GM18508 (cell line): Measurements from ENCODE around the gene SHQ1.

ENCODE experiments used
- ATAC-seq: cut with Tn5 transposase; IDR thresholded peaks from one replicate; pipeline ENCODE4 v1.9.1; 2021; ENCODE audit warnings: moderate number of reproducible peaks; ENCODE audit not compliant: insufficient read depth, unreplicated experiment

SHQ1 gene

DNA sequence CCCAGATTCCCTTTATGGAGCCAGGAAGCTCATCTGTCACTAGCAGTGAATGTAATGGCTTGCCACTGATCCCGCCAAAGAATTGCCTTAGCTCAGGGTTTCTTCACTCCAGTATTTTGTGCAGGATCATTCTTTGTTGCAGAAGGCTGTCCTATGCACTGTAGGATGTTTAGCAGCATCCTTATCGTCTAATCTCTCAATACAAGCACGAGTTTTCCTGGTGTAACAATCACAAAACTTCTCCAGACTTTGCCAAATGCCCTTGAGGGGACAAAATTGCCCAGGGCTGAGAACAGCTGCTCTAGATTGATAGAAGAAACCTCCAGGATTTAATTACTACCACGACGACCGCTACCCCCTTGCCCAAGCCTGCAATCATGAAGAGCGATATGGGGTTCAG is 6.8 kb upstream of the SHQ1 start:
- no peak for ATAC-seq

- peak; percentile 29 for ATAC-seq
These were observed 447 bp upstream of the SHQ1 start for GRCh38 chr3:72848703-72849081.

DNA sequence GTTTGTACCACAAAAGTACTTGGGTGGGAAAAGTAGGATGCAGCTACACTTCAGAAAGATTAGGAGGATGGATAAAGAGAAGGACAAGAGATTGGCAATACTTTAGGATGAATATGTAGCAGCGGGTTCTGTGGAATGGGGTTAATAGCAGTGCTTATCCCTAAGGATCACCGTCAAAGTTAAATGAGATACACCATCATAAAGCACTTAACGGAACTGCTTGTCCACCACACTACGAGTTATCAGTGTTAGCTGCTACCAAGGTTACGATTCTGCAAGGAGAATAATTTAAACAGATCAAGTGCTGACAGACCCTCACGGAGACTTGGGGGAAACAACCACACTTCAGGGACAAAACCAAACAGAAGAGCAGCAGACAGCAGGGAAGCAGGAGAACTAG is 963 bp downstream of the SHQ1 start:
- ATAC-seq: no peak

GRCh38 chr3:72846166-72846565 is 2.1 kb downstream of the SHQ1 start:
- no peak for ATAC-seq

DNA sequence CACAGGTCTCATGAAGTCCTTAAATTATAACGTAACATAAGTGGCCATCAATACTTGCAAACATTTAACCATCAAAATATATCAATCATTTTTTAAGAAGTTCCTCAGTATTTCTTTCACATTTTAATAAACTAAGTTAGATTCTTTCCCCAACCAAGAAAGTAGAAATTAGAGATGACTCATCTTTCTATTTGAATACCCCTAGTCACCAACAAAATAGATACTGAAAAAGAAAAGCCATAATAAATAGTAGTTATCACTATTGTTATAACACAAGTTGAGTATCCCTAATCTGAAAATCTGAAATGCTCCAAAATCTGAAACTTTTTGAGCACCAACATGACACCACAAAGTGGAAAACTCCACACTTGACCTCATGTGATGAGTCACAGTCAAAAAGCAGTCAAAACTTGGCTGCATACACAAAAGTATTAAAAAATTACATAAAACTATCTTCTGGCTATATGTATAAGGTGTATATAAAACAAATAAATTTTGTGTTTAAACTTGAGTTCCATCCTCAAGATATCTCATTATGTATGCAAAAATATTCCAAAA is 3.7 kb downstream of the SHQ1 start:
- ATAC-seq: no peak

- ATAC-seq: no peak
These were observed 9.2 kb downstream of the SHQ1 start for GRCh38 chr3:72839057-72839456.

GRCh38 chr3:72836923-72837322 is 11.3 kb downstream of the SHQ1 start:
- no peak for ATAC-seq

GRCh38 chr3:72836416-72836815 is 11.8 kb downstream of the SHQ1 start:
- ATAC-seq: no peak

DNA sequence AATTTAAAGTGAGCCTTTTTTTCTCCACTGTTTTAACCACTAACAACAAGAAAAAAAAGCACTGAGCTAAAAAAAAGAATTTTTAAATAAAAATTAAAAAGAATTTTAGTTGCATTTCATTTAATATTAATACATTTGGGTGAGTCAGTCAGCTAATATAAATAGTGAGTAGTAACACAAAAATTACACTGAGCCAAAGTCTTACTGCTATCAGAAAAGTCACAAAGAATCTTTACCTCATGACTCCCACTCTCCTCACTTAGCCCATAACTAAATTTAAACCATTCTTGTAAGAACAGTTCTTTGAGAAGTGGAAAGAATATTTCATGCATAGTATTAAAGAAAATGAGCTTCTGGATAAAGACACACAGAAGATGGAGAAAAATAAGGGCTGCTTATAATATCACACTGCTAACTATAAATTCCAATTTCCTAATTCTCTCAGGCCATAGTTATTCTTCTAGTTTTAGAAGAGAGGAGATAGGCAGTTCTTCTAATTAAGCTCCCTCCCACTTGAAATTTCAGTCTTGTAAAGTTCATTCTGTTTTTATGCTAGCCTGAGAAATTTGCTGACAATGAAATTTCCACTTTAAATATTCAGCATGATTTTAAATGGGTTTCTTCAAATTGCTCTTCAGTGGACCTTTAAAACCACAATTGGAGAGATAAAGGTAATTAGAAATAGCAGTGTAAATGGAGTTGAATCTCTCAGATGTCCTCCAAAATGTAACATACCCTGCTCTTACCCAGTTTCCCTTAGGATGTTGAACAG is 17.6 kb downstream of the SHQ1 start:
- ATAC-seq: no peak

DNA sequence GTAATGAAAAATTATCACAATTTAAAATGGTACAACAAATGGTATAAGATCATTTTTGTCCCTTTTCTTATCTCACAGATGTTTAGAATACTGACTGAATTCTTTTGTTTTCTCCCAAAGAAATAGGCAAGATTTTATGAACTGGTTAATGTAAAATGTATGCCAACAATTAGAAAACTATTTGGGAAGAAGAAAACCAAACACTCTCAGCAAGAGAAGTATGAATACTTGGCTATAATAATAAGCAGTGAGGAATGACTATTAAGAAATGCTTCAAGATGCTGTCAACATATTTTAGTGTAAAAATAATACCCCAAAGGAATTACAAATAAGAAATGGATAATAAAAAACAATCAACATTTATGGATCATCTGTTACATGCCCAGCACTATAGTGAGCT is 18.5 kb downstream of the SHQ1 start:
- no peak for ATAC-seq

- ATAC-seq: no peak
These were observed 27.0 kb downstream of the SHQ1 start for GRCh38 chr3:72821161-72821781.

GRCh38 chr3:72820415-72820814 is 27.8 kb downstream of the SHQ1 start:
- ATAC-seq: no peak

DNA sequence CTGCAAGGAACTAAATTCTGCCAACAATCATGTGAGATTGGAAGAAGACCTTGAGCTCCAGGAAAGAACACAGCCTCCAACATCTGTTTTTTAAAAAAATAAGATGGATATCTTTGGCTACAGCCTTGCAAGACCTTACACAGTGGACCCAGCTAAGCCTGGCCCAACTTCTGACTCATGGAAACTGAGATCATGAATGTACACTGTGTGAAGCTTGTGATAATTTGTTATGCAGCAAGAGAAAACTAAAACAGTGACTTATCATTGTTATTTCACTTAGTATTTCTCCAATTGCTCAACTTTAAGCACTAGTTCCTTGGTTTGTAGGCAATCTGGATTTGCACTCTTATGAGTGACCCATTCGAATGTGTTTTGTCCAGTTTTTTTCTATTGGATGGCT is 29.3 kb downstream of the SHQ1 start:
- no peak for ATAC-seq

DNA sequence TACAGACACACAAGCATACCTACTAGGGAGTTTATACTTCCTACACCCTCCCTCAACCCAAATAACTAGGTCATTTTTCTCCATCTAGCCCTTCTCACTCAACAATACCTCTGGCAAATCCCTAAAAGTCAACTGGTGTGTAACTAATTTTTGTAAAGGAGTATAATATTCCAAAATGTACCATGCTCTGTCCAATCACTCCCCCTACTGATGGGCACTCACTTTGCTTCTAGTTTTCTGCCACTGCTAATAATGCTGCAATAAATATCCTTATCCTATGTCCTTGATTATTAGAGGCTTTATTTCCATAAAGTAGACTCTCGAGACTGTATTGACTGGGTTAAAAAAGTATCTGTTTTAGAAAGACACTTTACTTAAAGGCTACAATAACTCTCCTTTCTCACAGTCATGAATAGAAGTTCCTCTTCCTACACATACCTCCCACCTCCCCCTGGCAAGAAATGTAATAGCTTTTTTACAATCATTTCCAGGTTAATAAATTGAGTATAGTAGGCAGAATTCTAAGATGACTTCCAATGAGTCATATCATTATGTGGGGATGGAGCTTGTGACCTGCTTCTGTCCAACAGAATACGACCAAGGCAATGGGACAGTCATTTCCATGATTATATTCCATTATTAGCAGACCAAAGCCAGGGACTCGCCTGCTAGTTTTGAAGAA is 30.0 kb downstream of the SHQ1 start:
- no peak for ATAC-seq

- ATAC-seq: peak; percentile 59
These were observed 31.3 kb downstream of the SHQ1 start for GRCh38 chr3:72816862-72817355.

DNA sequence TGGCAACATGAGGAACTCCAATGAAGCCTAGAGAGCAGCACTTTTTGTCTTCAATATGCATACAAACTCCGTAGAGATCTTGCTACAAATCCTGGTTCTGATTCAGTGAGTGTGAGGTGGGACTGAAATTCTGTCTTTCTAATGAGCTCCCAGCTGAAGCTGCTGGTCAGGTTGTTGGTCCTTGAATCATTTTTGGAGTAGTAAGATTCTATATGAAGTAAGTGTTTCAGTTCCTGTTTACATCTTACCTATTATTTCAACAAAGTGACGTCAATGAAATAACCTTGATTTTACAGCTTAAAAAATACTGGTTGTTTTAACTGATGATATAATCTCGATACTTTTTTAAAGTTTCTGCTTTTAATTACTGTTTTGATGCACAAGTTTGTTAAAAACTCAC is 33.9 kb downstream of the SHQ1 start:
- ATAC-seq: peak; percentile 57

GRCh38 chr3:72812201-72812600 is 36.0 kb downstream of the SHQ1 start:
- no peak for ATAC-seq

GRCh38 chr3:72811571-72811970 is 36.7 kb downstream of the SHQ1 start:
- ATAC-seq: no peak

DNA sequence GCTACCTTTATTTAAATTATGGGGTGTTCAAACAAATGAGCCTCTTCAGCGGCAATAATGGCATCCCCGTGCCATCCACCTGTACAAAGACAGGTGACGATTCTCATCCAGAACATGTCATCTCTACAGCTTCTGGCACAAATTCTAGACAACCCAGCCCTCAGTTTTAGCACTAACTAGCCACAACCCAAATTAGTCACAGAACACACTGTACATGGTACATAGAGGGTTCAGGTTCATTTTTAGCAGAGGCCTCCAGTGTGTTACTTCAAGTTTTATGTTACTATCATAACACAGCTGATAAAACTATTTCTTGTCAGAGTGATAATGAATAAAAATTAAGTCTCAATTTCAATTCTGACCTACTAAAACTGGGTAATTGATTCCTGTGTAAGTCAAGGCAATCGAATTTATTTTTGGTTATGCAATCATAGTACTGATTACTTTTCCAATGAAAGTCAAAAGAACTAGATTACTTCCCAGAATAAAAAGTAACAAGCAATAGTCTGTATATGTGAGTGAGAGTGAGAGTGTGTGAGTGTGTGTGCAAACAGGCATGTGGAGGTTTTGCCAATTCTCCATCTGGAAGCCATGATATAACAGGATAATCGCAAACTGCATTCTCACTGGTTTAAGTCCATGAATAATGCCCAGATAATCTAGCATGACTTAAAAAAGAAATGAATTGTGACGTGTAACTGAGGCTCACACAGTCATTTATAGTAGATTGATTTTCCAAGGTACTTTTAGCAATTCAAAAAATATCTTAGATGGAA is 37.4 kb downstream of the SHQ1 start:
- no peak for ATAC-seq

DNA sequence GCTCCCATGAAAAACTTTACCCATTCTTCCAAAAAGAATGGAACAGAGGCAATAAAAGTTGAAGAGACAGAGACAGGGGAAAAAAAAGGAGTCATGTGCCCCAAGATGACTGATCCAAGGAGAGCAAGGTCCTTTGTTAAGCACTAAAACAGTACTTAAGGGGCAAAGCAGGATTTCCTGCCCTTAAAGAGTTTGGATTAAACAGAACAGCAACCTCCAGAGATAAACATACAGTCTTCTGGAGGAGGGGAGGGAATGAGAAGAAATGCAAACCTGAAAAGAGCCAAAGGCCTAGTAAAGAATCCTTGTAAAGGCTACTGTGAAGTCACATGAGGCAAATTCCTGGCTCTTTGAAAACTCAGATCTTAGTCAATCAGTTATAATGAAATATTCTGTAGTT is 38.2 kb downstream of the SHQ1 start:
- ATAC-seq: no peak
